ENCODE measurements around the gene EIF6.
A peak's percentile ranks its signal among the peaks of the same experiment; 100 is the strongest.

The EIF6 gene

GRCh38 chr20:35248641-35249475, 35.7 kb downstream of the EIF6 start:
- Histone ChIP-seq H3K23ac (ENCODE audit: low read length) (no peak overlapping the region), H4K12ac (ENCODE audit: low read depth, low read length) (no peak overlapping the region), H3K79me2 (ENCODE audit: control insufficient read depth, insufficient read depth, low read length, poor library complexity) (no peaks in the 10 kb centered on the region), H3K27me3 (ENCODE audit: insufficient read depth, low read length) (no peaks in the 10 kb centered on the region), H3K4ac (ENCODE audit: low read depth, low read length) (no peak overlapping the region), H2BK5ac (ENCODE audit: low read depth, low read length, poor library complexity) (no peak overlapping the region), H3K4me2 (ENCODE audit: low read length) (no peak overlapping the region), H2AFZ (ENCODE audit: insufficient read depth, low read length, poor library complexity) (no peak overlapping the region), H3K18ac (ENCODE audit: low read length) (no peak overlapping the region), H3K27ac (ENCODE audit: low read depth, low read length) (no peak overlapping the region), H2BK12ac (ENCODE audit: low read length) (no peak overlapping the region), H3K14ac (ENCODE audit: low read length) (no peak overlapping the region), H4K8ac (ENCODE audit: low read depth, low read length) (no peak overlapping the region), H3K36me3 (ENCODE audit: control insufficient read depth in 1 of 2, insufficient read depth in 2 of 2, low read length in 2 of 2) (no peaks in the 10 kb centered on the region), H3K4me3 (ENCODE audit: low read depth, low read length) (no peak overlapping the region), H3K79me1 (ENCODE audit: low read length) (no peaks in the 10 kb centered on the region), H2AK5ac (ENCODE audit: low read length) (no peak overlapping the region), H3K9me3 (ENCODE audit: insufficient read depth, low read depth, low read length) (peaks cover 3% of the 10 kb centered on the region), H2BK120ac (ENCODE audit: insufficient read depth, low read length, poor library complexity) (no peak overlapping the region), H3K9ac (ENCODE audit: low read length) (no peak overlapping the region), H4K91ac (ENCODE audit: low read depth, low read length) (no peak overlapping the region), H3K4me1 (ENCODE audit: control insufficient read depth in 1 of 2, insufficient read depth in 2 of 2, low read length in 2 of 2) (peaks cover 0 to 3% of the 10 kb centered on the region in 2 experiments)
- DNase-seq = peak in 1 of 2 donors; percentile 58
- no CpG with 5 or more reads among the region's 9 CpGs for WGBS (ENCODE audit: extremely low coverage, insufficient coverage, insufficient read length)

GRCh38 chr20:35246723-35247122, 37.8 kb downstream of the EIF6 start:
- Histone ChIP-seq H2BK12ac (ENCODE audit: low read length) (no peak overlapping the region), H3K9ac (ENCODE audit: low read length) (no peak overlapping the region)
- no CpG with 5 or more reads among the region's 12 CpGs for WGBS (ENCODE audit: extremely low coverage, insufficient coverage, insufficient read length)

GRCh38 chr20:35243986-35244385, 40.6 kb downstream of the EIF6 start:
- Histone ChIP-seq H3K79me2 (ENCODE audit: control insufficient read depth, insufficient read depth, low read length, poor library complexity) (no peaks in the 10 kb centered on the region), H4K12ac (ENCODE audit: low read depth, low read length) (no peak overlapping the region), H3K14ac (ENCODE audit: low read length) (no peak overlapping the region), H2BK120ac (ENCODE audit: insufficient read depth, low read length, poor library complexity) (no peak overlapping the region), H3K18ac (ENCODE audit: low read length) (no peak overlapping the region), H3K4me2 (ENCODE audit: low read length) (no peak overlapping the region), H3K79me1 (ENCODE audit: low read length) (no peaks in the 10 kb centered on the region), H3K27ac (ENCODE audit: low read depth, low read length) (no peak overlapping the region), H3K4me1 (ENCODE audit: control insufficient read depth in 1 of 2, insufficient read depth in 2 of 2, low read length in 2 of 2) (peaks cover 12 to 17% of the 10 kb centered on the region in 2 experiments), H3K23ac (ENCODE audit: low read length) (no peak overlapping the region), H3K27me3 (ENCODE audit: insufficient read depth, low read length) (no peaks in the 10 kb centered on the region), H2AFZ (ENCODE audit: insufficient read depth, low read length, poor library complexity) (no peak overlapping the region), H4K91ac (ENCODE audit: low read depth, low read length) (no peak overlapping the region), H3K36me3 (ENCODE audit: control insufficient read depth in 1 of 2, insufficient read depth in 2 of 2, low read length in 2 of 2) (no peaks in the 10 kb centered on the region), H3K9ac (ENCODE audit: low read length) (no peak overlapping the region), H2BK5ac (ENCODE audit: low read depth, low read length, poor library complexity) (no peak overlapping the region), H4K8ac (ENCODE audit: low read depth, low read length) (no peak overlapping the region), H3K4me3 (ENCODE audit: low read depth, low read length) (no peak overlapping the region), H3K4ac (ENCODE audit: low read depth, low read length) (no peak overlapping the region), H2BK12ac (ENCODE audit: low read length) (no peak overlapping the region), H2AK5ac (ENCODE audit: low read length) (no peak overlapping the region), H3K9me3 (ENCODE audit: insufficient read depth, low read depth, low read length) (no peaks in the 10 kb centered on the region)
- WGBS (ENCODE audit: extremely low coverage, insufficient coverage, insufficient read length) = no CpG with 5 or more reads among the region's 2 CpGs
- no peak for DNase-seq

More at GRCh38 chr20:35246723-35247122, 37.8 kb downstream of the EIF6 start:
- Histone ChIP-seq H3K23ac (ENCODE audit: low read length) (no peak overlapping the region), H3K4me3 (ENCODE audit: low read depth, low read length) (no peak overlapping the region), H3K14ac (ENCODE audit: low read length) (no peak overlapping the region), H3K79me2 (ENCODE audit: control insufficient read depth, insufficient read depth, low read length, poor library complexity) (no peaks in the 10 kb centered on the region), H2BK5ac (ENCODE audit: low read depth, low read length, poor library complexity) (no peak overlapping the region), H4K8ac (ENCODE audit: low read depth, low read length) (no peak overlapping the region), H3K4me2 (ENCODE audit: low read length) (no peak overlapping the region), H2AK5ac (ENCODE audit: low read length) (no peak overlapping the region), H3K18ac (ENCODE audit: low read length) (no peak overlapping the region), H3K4ac (ENCODE audit: low read depth, low read length) (no peak overlapping the region), H3K27me3 (ENCODE audit: insufficient read depth, low read length) (no peaks in the 10 kb centered on the region), H3K79me1 (ENCODE audit: low read length) (no peaks in the 10 kb centered on the region), H3K36me3 (ENCODE audit: control insufficient read depth in 1 of 2, insufficient read depth in 2 of 2, low read length in 2 of 2) (no peaks in the 10 kb centered on the region), H4K12ac (ENCODE audit: low read depth, low read length) (no peak overlapping the region), H3K9me3 (ENCODE audit: insufficient read depth, low read depth, low read length) (peaks cover under 1% of the 10 kb centered on the region), H3K27ac (ENCODE audit: low read depth, low read length) (no peak overlapping the region), H4K91ac (ENCODE audit: low read depth, low read length) (no peak overlapping the region), H3K4me1 (ENCODE audit: control insufficient read depth in 1 of 2, insufficient read depth in 2 of 2, low read length in 2 of 2) (peaks cover 0 to 3% of the 10 kb centered on the region in 2 experiments), H2BK120ac (ENCODE audit: insufficient read depth, low read length, poor library complexity) (no peak overlapping the region), H2AFZ (ENCODE audit: insufficient read depth, low read length, poor library complexity) (no peak overlapping the region)
- DNase-seq = no peak

- no peak overlapping the region for H3K27ac ChIP-seq (ENCODE audit: low read depth, low read length)
- H3K4me3 ChIP-seq (ENCODE audit: low read depth, low read length) = no peak overlapping the region
- no peak overlapping the region for H4K8ac ChIP-seq (ENCODE audit: low read depth, low read length)
- H3K36me3 ChIP-seq (ENCODE audit: control insufficient read depth in 1 of 2, insufficient read depth in 2 of 2, low read length in 2 of 2) = no peaks in the 10 kb centered on the region
- no peak overlapping the region for H4K91ac ChIP-seq (ENCODE audit: low read depth, low read length)
- no CpG with 5 or more reads among the region's 2 CpGs for WGBS (ENCODE audit: extremely low coverage, insufficient coverage, insufficient read length)
- no peak overlapping the region for H2BK5ac ChIP-seq (ENCODE audit: low read depth, low read length, poor library complexity)
- H2BK120ac ChIP-seq (ENCODE audit: insufficient read depth, low read length, poor library complexity) = no peak overlapping the region
- no peak overlapping the region for H2AK5ac ChIP-seq (ENCODE audit: low read length)
- no peak overlapping the region for H3K4me2 ChIP-seq (ENCODE audit: low read length)
- no peak overlapping the region for H3K14ac ChIP-seq (ENCODE audit: low read length)
- no peak overlapping the region for H2AFZ ChIP-seq (ENCODE audit: insufficient read depth, low read length, poor library complexity)
- H3K4me1 ChIP-seq (ENCODE audit: control insufficient read depth in 1 of 2, insufficient read depth in 2 of 2, low read length in 2 of 2) = peaks cover 12 to 13% of the 10 kb centered on the region in 2 experiments
- no peaks in the 10 kb centered on the region for H3K79me2 ChIP-seq (ENCODE audit: control insufficient read depth, insufficient read depth, low read length, poor library complexity)
- no peak overlapping the region for H2BK12ac ChIP-seq (ENCODE audit: low read length)
- H3K9me3 ChIP-seq (ENCODE audit: insufficient read depth, low read depth, low read length) = no peaks in the 10 kb centered on the region
- H3K9ac ChIP-seq (ENCODE audit: low read length) = no peak overlapping the region
- no peak for DNase-seq
- no peaks in the 10 kb centered on the region for H3K27me3 ChIP-seq (ENCODE audit: insufficient read depth, low read length)
- no peak overlapping the region for H3K18ac ChIP-seq (ENCODE audit: low read length)
- no peak overlapping the region for H4K12ac ChIP-seq (ENCODE audit: low read depth, low read length)
- H3K79me1 ChIP-seq (ENCODE audit: low read length) = no peaks in the 10 kb centered on the region
- H3K23ac ChIP-seq (ENCODE audit: low read length) = no peak overlapping the region
- no peak overlapping the region for H3K4ac ChIP-seq (ENCODE audit: low read depth, low read length)
Measured at GRCh38 chr20:35243317-35243716, 41.3 kb downstream of the EIF6 start.
